MM.1S (cell line): ENCODE measurements around the gene SYNDIG1.

Source experiments
- CTCF ChIP-seq: fragments of 300-600 bp; sonication (generic); IDR thresholded peaks from 2 replicates; pipeline ENCODE4 v1.5.1; 2016; ENCODE audit warnings: antibody characterized with exemption, low read length, mixed read lengths
- EZH2 ChIP-seq: fragments of 300-600 bp; sonication (generic); optimal IDR thresholded peaks from 2 replicates; pipeline ENCODE3; 2017; ENCODE audit warnings: low read depth, mild to moderate bottlenecking, antibody characterized with exemption, low read length, mixed read lengths

- TF ChIP-seq CTCF, result no peak
- TF ChIP-seq EZH2, result no peak
Observed at GRCh38 chr20:24633521-24633920, 164.1 kb downstream of the SYNDIG1 start.
